HS-5 (cell line): ENCODE results near the gene CSTB.
"Not testable (repeated sequence)": the region's sequence is repeated elsewhere in the genome, so short reads cannot be mapped to it uniquely, and the experiment has no call there.

ENCODE experiments used
- DNase-seq: peaks from one replicate; pipeline ENCODE4 v3.0.0-alpha.2; 2012; ENCODE audit warnings: low read depth

CSTB gene

GRCh38 chr21:43775795-43776430, at the start of gene CSTB:
Gene CSTB (minus strand): TSS chr21:43776308. CDS start chr21:43776269, 39 bp downstream.
- DNase-seq: peak; percentile 15

- no peak for DNase-seq
Measured at GRCh38 chr21:43825242-43825935, 49.3 kb upstream of the CSTB start.

- DNase-seq: no peak
Measured at GRCh38 chr21:43824333-43825241, 48.5 kb upstream of the CSTB start.

GRCh38 chr21:43822741-43823140, 46.6 kb upstream of the CSTB start:
- not testable (repeated sequence) for DNase-seq

GRCh38 chr21:43822166-43822565, 46.1 kb upstream of the CSTB start:
- DNase-seq: not testable (repeated sequence)

GRCh38 chr21:43820466-43820865, 44.4 kb upstream of the CSTB start:
- no peak for DNase-seq

- DNase-seq: no peak
Measured at GRCh38 chr21:43819511-43820405, 43.6 kb upstream of the CSTB start.

- no peak for DNase-seq
Measured at GRCh38 chr21:43818685-43819084, 42.6 kb upstream of the CSTB start.

GRCh38 chr21:43817157-43818086, 41.3 kb upstream of the CSTB start:
- DNase-seq: no peak

- no peak for DNase-seq
Measured at GRCh38 chr21:43816611-43817071, 40.5 kb upstream of the CSTB start.

GRCh38 chr21:43815991-43816390, 39.9 kb upstream of the CSTB start:
- no peak for DNase-seq

- DNase-seq: no peak
Measured at GRCh38 chr21:43815107-43815613, 39.1 kb upstream of the CSTB start.

- no peak for DNase-seq
Measured at GRCh38 chr21:43814215-43815106, 38.4 kb upstream of the CSTB start.

- no peak for DNase-seq
Measured at GRCh38 chr21:43813656-43813980, 37.5 kb upstream of the CSTB start.

GRCh38 chr21:43812957-43813655, 37.0 kb upstream of the CSTB start:
- no peak for DNase-seq

- DNase-seq: no peak
Measured at GRCh38 chr21:43812139-43812821, 36.2 kb upstream of the CSTB start.

- DNase-seq: no peak
Measured at GRCh38 chr21:43811262-43812105, 35.4 kb upstream of the CSTB start.
